ENCODE data around the gene ATL1. TPM values are rescaled to one million over a fixed set of nuclear protein-coding genes. Genes with fewer than 3 reads are reported as not detected.
"Not testable (repeated sequence)": the region's sequence is repeated elsewhere in the genome, so short reads cannot be mapped to it uniquely, and the experiment has no call there.

Gene ATL1
- total RNA-seq, 1 experiment from 2014 or later, result 5.9 TPM

DNA sequence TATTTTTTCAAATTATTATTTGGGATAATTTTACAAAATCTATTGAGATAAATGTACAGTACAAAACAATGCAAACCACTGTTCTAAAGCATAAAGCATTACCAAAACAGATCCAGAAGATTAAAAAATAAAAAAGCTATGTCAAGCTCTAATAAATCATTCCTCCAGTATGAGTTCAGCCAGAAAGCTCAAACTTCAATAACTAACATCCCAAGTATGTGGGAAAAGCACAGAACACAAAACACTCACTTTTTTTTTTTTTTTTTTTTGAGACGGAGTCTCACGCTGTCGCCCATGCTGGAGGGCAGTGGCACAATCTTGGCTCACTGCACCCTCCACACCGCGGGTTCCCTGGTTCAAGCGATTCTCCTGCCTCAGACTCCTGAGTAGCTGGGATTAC lies 96.8 kb downstream of the ATL1 start:
- DNase-seq (ENCODE audit: low read depth), result no peak

DNA sequence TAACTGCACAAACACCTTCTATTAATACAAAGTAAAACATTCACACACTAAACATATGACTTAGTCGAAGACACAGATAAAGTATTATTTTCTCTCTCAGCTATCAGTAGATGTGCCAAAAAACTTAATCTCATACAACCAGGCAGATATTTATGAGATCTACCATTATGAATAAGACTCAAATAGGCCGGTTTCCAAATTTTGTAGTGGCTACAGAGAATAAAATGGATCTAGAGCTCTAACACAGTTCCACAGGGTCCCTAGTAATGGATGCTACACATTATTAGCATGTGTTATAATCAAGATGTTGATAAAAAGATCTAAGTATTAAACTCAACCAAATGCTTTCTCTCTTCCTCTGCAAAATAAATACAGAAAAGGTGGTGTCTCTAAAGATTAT lies 97.8 kb downstream of the ATL1 start:
- DNase-seq (ENCODE audit: low read depth), result no peak

DNA sequence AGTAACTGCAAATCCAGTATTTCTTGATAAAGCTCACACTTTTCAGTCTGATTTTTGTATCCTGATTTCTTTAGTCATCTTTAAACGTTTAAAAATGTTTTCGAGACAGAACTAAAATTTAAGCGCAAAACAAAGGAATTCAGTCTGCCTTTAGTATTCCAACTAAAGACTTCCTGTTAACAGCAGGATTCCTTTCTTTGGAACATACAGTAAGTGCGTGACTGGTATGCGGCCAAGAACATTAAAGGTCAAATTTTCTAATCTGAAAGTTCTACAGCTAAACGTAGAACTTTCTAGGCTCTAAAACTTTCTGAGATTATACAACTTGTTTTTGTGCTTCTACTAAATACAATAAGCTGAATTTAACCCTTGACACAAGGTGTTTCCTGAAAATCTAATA lies 98.3 kb downstream of the ATL1 start:
- DNase-seq (ENCODE audit: low read depth), result no peak

DNA sequence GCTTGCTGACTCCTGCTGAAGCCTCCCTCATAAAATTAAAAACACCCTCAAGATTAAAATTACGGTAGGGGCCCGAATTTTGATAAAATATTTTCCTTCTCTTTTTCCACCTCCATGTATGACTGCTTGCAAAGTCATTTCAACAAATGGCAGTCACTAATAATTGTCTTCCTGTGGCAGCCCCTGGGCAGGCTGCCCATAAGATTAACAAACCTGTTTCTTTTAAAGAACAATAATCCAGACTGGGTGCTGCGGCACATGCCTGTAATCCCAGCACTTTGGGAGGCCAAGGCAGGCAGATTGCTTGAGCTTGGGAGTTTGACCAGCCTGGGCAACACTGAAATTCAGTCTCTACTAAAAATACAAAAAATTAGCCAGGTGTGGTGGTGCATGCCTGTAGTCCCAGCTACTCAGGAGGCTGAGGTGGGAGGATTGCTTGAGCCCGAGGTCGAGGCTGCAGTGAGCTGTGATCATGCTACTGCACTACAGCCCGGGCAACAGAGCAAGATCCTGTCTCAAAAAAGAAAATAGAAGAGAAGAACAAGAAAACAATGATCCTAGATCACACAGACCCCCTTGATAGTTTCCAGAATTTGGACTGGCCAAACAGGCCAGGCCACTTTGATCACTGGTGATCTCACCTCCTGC lies 99.5 kb downstream of the ATL1 start:
- DNase-seq (ENCODE audit: low read depth), result no peak

DNA sequence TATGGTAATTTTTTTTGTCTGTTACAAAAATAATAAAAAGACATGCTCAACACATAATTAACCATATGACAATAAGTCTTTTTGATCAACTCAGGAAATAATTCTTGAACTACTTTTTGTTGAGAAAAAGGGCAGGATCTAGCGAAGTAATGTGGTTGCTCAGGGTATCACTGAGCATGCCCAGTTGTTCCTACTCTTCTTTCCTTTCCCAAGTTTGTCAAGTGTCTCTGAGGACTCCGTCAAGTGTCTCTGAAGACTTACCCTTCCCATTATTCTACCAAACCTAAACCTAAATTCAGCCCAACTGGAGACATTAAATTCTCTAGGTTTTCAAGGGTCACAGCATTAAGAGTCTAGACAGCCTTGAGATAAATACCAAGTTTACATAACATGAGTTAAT lies 104.6 kb downstream of the ATL1 start:
- DNase-seq (ENCODE audit: low read depth), result not testable (repeated sequence)

DNA sequence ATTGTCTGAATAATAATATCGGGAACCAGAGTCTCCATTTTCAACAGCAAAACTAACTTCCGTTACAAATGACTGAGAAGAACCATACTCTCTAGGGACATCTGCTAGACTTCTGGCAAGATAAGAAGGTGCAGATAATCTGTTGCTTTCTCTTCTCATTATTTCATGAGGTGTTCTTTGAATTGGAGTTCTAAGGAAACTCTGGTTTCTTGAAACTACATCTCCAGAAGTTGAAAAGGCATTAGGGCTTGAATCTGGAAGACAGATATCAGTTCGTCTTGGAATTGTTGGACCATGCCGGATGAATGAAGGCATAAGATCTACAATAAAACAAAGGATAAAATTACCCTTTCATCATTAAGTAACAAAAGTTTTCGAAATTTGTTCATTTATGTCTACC lies 105.4 kb downstream of the ATL1 start:
- not testable (repeated sequence) for DNase-seq (ENCODE audit: low read depth)

DNA sequence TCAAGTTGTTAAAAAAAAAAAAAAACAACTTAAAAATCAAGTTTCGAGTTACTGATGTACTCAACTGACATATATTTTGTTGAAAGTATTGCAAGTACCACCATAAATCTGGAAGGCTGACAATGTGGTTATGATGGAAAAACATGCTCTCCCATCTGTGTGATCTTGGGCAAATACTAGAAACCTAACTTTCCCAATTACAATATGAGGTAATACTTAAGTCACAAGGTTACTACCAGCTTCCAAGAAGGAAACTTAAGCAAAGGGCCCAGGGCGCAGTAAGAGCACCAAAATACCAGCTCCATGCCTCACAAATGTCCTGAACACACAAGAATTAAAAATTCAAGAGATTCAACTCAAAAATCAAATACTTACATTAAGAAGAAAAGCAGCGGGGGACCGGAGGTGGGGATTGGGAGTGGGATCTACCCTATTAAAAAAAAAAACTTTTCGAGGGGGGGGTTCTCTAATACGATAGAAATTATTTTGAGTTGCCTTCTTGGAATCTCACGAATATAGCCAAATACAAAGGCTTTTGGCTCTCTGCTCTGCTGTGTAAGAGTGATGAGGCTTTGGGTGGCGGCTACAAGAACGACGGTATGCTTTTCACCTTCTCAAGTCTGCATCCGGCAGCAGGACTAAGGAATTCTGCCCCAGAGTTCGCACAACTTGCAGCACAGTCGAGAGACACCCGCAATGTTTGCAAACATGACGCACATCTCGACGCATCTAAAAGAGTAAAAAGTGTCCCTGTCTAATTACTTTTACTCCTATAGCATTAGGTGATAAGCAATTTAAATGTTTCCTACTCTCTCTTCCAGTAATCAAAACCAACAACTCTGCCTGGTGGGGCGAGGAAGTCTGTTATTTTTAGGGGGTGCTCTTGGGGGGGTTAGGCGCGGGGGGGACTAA lies 107.1 kb downstream of the ATL1 start:
- DNase-seq (ENCODE audit: low read depth), result peak; percentile 73

DNA sequence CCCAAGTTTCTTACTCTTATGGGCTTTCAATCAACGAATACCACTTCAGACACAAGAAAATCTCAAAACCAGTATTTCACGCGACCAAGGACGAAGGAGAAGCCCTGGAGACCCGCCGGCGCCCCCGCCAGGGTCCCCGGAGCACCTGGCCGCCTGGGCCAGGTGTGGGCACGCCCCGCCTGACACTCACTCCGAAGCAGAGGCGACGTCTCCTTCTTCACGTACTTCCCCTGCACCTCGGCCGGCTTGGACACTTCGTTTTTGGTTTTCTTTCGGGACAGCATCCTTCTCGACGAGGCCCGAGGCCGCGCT lies 107.7 kb downstream of the ATL1 start:
- no peak for DNase-seq (ENCODE audit: low read depth)

DNA sequence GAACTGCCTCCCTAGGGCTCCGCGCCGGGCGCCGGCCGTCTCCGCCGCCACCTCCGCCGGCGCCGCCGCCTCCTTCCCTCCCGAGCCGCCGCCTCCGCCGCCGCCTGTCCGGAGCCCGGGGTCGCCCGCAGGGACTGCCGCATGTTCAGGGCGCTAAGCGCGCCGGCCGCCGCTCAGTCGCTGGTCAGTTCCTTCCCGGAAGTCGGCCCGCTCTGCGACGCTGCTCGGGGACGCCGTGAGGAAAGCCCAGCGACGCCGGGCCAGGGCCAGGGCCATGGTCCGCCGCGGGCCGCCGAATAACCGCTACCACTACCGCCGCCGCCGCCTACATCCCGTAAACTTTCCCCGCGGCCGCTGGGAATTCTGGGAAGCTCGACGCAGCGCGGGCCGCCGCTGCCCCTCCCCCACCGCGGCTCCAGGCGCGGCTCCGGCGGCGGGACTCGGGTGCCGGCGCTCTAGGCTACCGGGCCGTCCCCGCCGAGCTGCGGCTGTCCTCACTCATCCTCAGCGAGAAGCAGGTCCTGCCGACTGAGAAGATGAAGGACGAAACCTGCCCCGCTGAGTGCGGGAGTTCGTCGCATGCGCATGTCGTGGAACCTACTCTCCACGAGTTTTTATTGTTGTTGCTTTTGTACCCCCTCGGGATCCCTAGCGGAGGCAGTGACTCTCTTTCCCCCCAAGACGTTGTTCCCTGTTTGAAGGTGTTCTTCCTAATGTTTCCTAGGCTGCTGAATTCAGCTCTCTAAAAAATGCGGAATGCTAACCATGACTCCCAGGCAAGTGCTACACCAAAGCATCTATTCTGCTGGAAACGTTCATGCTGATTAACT lies 108.3 kb downstream of the ATL1 start, which contains the start of gene SAV1:
SAV1 (minus strand) TSS at position 311 of the 830 bp plus-strand sequence. CDS start 339 bp downstream, outside the sequence.
- peak; percentile 87 for DNase-seq (ENCODE audit: low read depth)

DNA sequence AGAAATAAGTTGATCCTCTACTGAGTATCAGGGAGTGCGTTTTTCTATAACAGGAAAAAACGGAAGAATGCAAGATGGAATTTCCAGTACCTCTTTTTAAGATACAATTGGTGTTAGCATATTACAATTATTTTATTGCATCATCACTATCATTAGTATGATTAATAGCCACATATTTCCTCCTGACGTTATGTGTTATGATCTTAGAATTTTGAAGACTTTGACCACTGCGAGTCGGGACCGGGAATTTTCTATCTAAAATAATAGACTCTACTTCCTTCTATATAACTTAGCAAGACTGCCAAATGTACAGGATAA lies 108.8 kb downstream of the ATL1 start:
- no peak for DNase-seq (ENCODE audit: low read depth)

DNA sequence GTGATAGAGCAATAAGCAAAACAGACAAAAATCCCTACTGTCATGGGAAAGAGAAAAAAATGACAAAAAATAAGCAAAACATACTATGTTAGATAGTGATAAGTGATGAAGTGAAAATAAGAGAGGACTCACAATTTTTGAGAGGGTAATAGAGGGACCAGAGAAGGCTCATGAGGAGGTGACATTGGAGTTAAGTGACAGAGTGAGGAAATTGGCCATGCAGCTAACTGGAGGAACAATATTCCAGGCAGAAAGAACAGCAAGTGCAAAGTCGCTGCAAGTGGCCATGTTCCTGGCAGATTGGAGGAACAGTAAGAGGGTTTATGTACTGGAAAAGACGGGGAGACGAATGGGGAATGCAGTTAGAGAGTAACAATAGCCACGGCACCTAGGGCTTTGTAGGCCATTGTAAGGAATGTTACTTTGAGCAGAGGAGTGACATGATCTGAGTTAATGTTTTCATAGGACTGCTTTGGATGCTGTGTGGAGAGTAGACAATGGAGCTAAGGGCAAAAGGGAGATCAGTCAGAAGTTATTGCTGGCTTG lies 109.6 kb downstream of the ATL1 start:
- no peak for DNase-seq (ENCODE audit: low read depth)

DNA sequence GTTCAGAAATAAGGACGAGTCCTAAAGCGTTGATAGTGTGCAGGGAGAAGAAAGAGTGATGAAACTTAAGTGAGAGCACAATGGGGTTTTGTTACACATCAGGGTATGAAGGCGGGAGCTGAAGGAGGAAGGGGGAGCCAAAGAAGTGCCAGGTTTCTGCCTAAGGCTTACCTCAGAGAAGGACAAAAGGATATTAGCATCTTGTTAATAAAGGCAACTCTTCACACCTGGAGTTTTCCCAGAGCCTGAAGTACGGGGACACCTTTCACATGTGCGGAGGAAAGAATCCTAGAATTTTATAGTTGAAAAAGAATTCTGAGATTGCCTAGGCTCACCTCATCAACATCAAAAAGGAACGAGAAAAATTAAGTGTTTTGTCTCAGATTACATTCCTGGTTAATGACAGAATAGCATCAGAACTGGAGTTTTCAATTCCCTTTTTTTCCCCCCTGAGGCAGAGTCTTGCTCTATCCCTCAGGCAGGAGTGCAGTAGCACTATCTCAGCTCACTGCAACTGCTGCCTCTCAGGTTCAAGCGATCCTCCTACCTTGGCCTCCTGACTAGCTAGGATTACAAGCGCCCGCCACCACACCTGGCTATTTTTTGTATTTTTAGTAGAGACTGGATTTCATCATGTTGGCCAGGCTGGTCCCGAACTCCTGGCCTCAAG lies 110.4 kb downstream of the ATL1 start:
- no peak for DNase-seq (ENCODE audit: low read depth)

DNA sequence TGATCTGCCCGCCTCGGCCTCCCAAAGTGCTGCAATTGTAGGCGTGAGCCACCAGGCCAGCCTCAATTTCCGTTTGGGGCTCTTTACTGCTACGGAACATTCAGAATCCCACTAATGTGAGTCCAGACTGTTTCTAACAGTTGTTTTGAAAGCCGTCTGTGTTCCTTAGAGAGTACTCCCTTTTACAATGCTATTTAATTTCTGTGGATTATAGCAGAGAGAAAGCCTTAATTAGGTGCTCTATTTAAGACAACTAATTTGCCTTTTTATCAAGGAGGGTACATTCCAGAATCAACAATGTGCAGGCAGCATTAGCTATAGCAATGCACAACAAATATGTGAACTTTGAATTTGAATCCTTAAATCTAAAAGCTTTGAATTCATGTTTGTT lies 110.9 kb downstream of the ATL1 start:
- DNase-seq (ENCODE audit: low read depth), result no peak

DNA sequence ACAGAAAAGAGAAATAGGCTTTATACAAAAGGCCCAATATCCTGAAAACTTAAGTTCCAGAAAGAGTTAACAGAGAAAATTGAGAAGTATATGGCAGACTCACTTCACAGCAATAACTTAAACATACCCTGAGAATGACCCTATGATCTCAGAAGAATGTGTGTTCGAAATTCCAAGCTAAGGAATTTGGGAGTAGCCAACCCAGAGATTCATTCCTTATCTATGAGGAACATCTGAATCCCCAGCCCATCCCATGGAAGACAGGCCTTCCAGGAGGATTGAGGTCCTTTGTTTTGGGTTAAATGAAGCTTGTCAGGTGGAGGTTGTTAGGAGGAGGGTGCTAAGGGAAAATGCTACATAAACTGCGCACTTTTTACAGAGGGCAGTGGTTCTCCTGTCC lies 115.7 kb downstream of the ATL1 start:
- DNase-seq (ENCODE audit: low read depth), result no peak

DNA sequence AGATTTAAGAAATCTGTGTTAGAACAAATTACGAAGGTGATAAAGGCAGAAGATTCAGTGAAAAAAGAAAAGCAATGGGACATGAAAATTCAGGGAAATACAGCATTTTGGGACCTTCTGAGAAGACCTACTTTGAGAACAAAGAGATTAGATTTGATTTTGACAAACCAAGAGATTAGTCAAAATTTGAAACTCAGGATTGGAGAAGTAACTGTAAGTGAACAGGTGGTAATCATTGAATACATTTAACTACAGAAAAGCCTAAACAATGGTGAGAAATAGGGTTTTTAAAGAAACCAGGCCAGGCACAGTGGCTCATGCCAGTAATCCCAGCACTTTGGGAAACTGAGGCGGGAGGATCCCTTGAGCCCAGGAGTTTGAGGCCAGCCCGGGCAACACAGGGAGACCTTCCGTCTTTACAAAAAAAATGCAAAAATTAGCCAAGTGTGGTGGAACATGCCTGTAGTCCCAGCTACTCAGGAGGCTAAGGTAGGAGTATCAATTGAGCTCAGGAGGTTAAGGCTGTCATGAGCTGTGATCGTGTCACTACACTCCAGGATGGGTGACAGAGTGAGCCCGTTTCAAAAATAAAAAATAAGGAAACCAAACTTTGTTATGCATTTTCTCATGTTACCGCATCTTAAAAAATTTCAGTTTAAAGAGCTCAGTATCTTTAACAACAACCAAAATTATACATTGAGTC lies 117.0 kb downstream of the ATL1 start:
- DNase-seq (ENCODE audit: low read depth), result no peak

DNA sequence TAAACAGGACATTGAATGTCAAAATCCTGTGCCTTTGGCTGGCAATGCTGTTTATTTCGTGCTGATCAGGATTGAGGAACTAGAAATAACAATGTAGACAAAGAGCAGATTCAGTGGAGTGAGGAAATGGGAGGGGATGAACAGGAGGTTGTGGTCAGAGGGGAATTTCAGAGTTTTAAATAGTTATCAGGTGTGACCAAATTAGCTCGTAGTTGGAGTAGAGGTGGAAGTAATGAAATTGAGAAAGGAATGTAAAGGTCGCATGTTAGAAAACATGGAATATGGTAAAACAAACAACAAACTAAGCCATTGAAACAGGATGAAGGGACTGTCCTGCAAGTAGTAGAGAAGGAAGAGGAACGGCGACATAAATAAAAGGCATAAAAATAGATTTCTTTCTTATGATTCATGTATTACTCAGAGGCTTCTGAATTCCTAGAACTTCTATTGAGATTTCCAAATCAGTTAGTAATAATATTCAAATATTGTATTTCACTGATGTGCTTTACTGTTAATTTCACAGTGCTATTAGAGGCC lies 117.7 kb downstream of the ATL1 start:
- DNase-seq (ENCODE audit: low read depth), result peak; percentile 73

DNA sequence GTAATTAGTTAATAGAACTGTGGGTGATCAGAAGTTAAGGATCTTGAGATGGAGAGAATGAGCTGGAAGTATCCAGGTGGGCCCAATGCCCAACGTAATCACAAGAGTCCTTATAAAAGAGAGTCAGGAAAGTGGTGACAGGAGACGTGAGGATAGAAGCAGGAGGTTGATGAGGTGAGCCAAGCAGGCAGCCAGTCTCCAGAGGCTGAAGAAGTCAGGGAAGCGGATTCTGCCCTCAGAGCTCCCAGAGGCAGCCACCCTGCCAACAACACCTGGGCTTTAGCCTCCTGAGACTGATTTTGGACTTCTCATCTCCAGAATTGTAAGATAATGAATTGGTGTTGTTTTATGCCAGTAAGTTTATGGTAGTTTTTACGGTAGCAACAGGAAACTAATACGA lies 118.2 kb downstream of the ATL1 start:
- DNase-seq (ENCODE audit: low read depth), result no peak

DNA sequence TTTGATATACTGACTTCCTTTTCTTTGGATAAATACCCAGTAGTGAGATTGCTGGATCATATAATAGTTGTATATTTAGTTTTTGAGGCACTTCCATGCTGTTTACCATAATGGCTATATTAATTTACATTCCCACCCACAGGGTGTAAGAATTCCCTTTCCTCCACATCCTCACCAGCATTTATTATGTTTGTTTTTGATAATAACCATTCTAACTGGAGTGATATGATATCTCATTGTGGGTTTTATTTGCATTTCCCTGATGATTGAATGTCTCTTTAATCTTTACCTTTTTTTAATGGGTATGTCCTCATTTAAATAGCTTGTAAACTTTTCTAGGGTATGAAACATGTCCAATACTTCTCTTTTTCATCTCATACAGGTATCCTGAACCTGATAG lies 119.7 kb downstream of the ATL1 start:
- DNase-seq (ENCODE audit: low read depth), result no peak

Measured in Daoy (cell line).